Bronchial epithelial cell (primary cell): ENCODE measurements around the gene MRM1. TPM values are rescaled to one million over a fixed set of nuclear protein-coding genes. Genes with fewer than 3 reads are reported as not detected.

Experiments
- DNase-seq: peaks from one replicate; pipeline ENCODE4 v3.0.0-alpha.2; 2010; ENCODE audit warnings: low read depth
- FAIRE-seq: peaks from 2 replicates; lab custom pipeline; 2011; peaks lifted over from hg19 to GRCh38; lab: Jason Lieb, UNC
- H3K27me3 ChIP-seq: 2 replicates; pipeline ENCODE4 v1.5.1; 2011; ENCODE audit warnings: low read length; ENCODE audit not compliant: control insufficient read depth, insufficient read depth
- H3K36me3 ChIP-seq: 2 replicates; pipeline ENCODE4 v1.5.1; 2011; ENCODE audit warnings: low read length; ENCODE audit not compliant: control insufficient read depth, insufficient read depth
- H3K4me3 ChIP-seq: 2 replicates; pipeline ENCODE4 v1.5.1; 2011; ENCODE audit warnings: mild to moderate bottlenecking, low read depth, low read length, control low read depth
- total RNA-seq: library from RNA; depleted of rRNA; stranded (reverse); fragments of >200 nt; gene quantifications from 2 replicates; pipeline ENCODE4 v1.2.1, GENCODE V29; 2014
- TF ChIP-seq, protein P1 (sequence below): IDR thresholded peaks from 2 replicates; pipeline ENCODE4 v1.5.1; 2011; ENCODE audit warnings: mild to moderate bottlenecking, moderate library complexity, low read length, control low read depth, inconsistent platforms; ENCODE audit not compliant: insufficient read depth, severe bottlenecking

Gene MRM1
- total RNA-seq, 1 donor from 2014 or later, result 6.1 TPM

DNA sequence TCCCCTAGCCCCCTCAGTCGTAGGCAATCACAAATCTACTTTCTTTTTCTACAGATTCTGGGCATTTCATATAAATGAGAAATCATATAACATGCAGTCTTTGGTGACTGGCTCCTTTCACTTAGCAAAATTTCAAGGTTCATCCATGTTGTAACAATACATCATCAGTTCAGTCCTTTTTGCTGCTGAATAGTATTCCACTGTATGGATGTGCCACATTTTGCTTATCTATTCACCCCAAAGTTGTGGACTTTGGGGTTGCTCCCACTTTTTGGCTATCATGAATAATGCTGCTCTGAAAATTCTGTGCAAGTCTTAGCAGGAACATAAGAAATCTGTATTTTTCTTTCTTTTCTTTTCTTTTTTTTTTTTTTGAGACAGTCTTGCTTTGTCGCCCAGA is 39.0 kb downstream of the MRM1 start:
- no peaks in the 10 kb centered on the region for H3K36me3 ChIP-seq
- no peak overlapping the region for H3K4me3 ChIP-seq
- peaks cover 50% of the 10 kb centered on the region for H3K27me3 ChIP-seq
- TF ChIP-seq, protein P1, sequence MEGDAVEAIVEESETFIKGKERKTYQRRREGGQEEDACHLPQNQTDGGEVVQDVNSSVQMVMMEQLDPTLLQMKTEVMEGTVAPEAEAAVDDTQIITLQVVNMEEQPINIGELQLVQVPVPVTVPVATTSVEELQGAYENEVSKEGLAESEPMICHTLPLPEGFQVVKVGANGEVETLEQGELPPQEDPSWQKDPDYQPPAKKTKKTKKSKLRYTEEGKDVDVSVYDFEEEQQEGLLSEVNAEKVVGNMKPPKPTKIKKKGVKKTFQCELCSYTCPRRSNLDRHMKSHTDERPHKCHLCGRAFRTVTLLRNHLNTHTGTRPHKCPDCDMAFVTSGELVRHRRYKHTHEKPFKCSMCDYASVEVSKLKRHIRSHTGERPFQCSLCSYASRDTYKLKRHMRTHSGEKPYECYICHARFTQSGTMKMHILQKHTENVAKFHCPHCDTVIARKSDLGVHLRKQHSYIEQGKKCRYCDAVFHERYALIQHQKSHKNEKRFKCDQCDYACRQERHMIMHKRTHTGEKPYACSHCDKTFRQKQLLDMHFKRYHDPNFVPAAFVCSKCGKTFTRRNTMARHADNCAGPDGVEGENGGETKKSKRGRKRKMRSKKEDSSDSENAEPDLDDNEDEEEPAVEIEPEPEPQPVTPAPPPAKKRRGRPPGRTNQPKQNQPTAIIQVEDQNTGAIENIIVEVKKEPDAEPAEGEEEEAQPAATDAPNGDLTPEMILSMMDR, result no peak
- DNase-seq (no peak), FAIRE-seq (no peak)

DNA sequence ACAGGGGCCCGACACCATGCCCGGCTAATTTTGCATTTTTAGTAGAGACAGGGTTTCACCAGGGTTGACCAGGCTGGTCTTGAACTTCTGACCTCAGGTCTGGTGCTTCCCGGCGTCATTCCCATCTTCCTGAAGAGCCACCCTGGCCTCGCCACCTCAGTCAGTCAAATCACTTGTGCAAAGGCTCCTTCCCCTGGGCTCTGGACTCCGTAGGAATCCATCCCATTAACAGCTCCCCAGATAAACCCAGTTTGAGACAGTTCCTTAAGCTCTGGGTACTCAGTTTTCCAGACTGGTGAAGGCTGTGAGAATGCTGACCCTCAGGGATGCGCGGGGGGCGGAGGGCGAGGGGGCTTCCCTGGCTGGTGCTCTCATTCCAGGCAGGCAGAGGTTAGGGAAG is 39.5 kb downstream of the MRM1 start:
- DNase-seq, result no peak
- H3K36me3 ChIP-seq, result no peaks in the 10 kb centered on the region
- H3K27me3 ChIP-seq, result peaks cover 50% of the 10 kb centered on the region
- H3K4me3 ChIP-seq, result no peak overlapping the region
- TF ChIP-seq, protein P1, result no peak
- FAIRE-seq, result no peak

DNA sequence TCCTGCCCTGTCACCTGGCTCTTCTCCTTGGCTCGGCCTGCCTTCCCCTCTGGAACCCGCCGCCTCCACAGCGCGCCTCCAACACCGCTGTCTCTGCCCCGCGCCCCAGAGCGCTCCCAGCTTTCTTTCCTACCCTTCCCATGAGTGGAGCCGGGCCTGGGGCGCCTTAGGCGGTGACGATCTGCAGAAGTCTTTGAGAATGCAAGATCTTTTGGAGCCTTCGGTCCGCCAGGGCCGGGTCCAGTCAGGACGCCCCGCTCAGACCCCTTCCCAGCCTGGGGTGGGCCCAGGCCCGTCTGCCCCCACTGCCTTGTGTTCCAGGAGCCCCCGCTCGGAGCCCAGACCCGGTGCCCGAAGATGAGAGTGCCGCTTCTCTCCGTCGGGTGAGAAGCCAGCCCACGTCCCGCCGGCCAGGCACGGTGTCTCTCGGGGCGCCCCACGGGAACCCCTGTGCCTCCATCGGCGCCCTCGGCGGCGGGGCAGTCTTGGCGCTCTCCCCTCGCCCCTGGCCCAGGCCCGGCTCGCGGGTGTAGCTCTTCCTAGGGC is 40.0 kb downstream of the MRM1 start:
- H3K4me3 ChIP-seq, result no peak overlapping the region
- FAIRE-seq (no peak), DNase-seq (no peak)
- H3K27me3 ChIP-seq, result peaks cover 52% of the 10 kb centered on the region
- no peaks in the 10 kb centered on the region for H3K36me3 ChIP-seq
- TF ChIP-seq, protein P1, result no peak

DNA sequence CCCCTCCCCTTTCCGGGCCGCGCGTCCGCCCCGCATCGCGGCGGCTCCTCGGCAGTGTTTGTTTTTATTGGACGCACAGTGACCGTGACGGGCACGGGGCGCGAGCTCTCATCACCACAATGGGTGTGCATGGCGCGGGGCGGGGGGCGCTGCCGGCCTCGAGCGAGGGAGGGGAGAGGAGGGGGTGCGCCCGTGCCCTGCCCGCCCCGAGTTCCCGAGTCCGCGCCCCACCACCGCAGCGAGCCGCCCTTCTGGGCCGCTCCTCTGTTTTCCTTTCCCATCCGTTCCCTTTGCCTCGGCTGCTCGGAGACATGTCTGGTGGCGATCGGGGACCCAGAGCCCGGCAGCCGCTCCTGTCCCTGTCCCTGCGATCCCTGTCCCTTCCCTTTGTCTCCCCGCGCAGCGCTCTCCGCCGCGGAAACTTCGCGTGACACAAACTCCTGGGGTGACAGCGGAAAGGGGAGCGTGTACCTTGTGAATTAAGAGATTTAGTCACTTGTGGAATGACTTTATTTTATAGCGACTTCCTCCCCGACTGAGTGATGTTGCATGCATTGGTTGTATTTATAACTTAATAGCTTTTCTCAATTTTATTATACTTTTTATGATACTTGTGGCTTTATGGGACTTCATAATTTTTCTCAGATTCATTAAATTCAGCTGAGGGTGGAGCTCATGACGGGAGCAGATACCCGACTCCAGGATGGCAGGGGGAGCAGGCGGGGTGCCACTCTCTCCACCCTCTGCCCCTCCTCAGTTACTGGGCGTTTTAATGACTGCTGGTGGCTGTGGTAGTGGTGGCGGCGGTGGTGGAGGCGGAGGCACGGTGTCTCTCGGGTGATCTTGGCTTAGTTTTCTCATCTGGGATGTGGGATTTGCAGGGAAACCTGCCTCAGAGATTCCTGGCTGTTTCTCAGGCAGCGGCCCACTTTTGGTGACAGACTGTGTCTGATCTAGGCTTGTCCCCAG is 40.8 kb downstream of the MRM1 start:
- DNase-seq (no peak), FAIRE-seq (no peak)
- peaks cover 52% of the 10 kb centered on the region for H3K27me3 ChIP-seq
- H3K4me3 ChIP-seq, result peak overlapping the region; percentile 4
- TF ChIP-seq, protein P1, result no peak
- no peaks in the 10 kb centered on the region for H3K36me3 ChIP-seq

DNA sequence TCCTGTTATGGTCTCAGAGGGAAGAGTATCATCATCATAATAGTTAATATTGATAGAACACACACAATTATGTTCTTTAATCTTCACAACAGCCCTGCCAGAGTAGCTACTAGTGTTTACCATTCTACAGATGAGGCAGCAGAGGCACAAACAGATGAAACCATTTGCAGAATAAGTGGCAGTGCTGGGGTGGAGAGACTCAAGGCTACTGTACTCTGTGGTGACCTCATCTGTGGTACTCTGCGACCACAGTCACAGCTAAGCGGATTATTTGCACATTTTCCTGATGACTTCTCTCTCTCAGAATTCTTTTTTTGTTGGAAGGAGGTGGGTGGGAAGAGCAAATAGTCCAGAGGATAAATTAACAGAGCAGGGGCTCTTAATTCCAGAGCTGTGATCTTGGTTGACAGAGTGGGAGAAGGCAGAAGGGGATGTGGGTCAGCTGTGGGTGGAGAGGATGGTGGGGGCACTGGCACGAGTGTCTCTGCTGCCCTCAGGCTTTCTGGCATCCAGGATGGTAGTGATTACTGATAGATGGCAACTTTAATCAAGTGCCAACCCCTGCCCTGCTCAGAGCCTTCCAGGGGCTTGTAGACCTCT is 41.8 kb downstream of the MRM1 start:
- Histone ChIP-seq H3K4me3 (no peak overlapping the region), H3K36me3 (no peaks in the 10 kb centered on the region), H3K27me3 (peaks cover 49% of the 10 kb centered on the region)
- no peak for DNase-seq
- TF ChIP-seq, protein P1, result no peak
- FAIRE-seq, result no peak
